Activated T-helper 2 cell treated with anti-CD3 and anti-CD28 coated beads, Interferon-gamma antibody, Interleukin-2, Interleukin-4, amounts not matched to agents 10 μg/mL and 5 μg/mL and 100 μg/mL, durations not matched to agents 14 hours and 24 hours and 36 hours (primary cell): ENCODE results near the gene AS3MT. TPM values are rescaled to one million over a fixed set of nuclear protein-coding genes. Genes with fewer than 3 reads are reported as not detected.
"Not testable (repeated sequence)": the region's sequence is repeated elsewhere in the genome, so short reads cannot be mapped to it uniquely, and the experiment has no call there.

Source experiments
- DNase-seq: peaks from one replicate; pipeline ENCODE4 v3.0.0; 2021; ENCODE audit warnings: low spot score
- H3K27ac Mint-ChIP-seq: one replicate; pipeline ENCODE4 v1.8.0; 2021; ENCODE audit warnings: mixed read lengths
- H3K27me3 Mint-ChIP-seq: one replicate; pipeline ENCODE4 v1.8.0; 2021; ENCODE audit warnings: low read depth, mixed read lengths
- H3K36me3 Mint-ChIP-seq: one replicate; pipeline ENCODE4 v1.8.0; 2021; ENCODE audit warnings: low read depth, mixed read lengths
- H3K4me1 Mint-ChIP-seq: one replicate; pipeline ENCODE4 v1.8.0; 2021; ENCODE audit warnings: low read depth, mixed read lengths
- H3K4me3 Mint-ChIP-seq: one replicate; pipeline ENCODE4 v1.8.0; 2021; ENCODE audit warnings: low read depth, mild to moderate bottlenecking, moderate library complexity, mixed read lengths
- H3K9me3 Mint-ChIP-seq: one replicate; pipeline ENCODE4 v1.8.0; 2021; ENCODE audit warnings: mixed read lengths
- intact Hi-C: fragments of 100-400 bp; cut with micrococcal nuclease; formaldehyde crosslinking; loops from one replicate; pipeline ENCODE4 v1.15.1; 2023
- total RNA-seq: library from RNA; stranded (reverse); gene quantifications from 2 replicates; pipeline ENCODE4 v1.2.3, GENCODE V29; 2022

The AS3MT gene
- total RNA-seq, 1 donor from 2014 or later, result 0.50 TPM

DNA sequence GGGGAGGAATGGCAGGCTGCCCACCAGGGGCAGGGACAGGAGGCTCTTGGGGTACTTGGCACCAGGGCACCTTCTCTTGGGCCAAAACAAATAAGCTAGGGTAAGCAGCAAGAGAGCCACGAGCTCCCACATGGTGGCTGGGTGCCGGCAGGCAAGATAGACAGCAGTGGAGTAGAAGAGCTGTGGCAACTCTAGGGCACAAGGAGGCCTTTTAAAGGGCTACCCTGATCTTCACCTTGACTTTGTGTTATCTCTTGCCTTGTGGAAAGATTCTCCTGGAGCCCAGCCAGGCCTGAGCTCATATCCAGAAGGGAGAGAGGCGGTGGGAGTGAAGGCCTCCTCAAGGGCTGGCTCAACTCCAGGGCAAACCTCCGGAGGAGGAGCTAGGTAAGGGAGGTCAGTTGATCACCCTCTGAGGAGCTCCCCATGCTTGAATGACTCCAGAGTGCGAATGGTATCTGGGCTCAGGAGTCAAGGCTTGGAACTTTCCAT lies 32.0 kb upstream of the AS3MT start, which contains the start of gene CYP17A1:
Gene CYP17A1, minus strand, starts transcription at position 184 of the 492 bp plus-strand sequence. Its CDS starts 52 bp downstream, at position 132.
- H3K9me3 Mint-ChIP-seq, result peaks cover 9% of the 10 kb centered on the region
- peaks cover 5% of the 10 kb centered on the region for H3K4me1 Mint-ChIP-seq
- H3K36me3 Mint-ChIP-seq, result no peaks in the 10 kb centered on the region
- peaks cover 15% of the 10 kb centered on the region for H3K27me3 Mint-ChIP-seq
- intact Hi-C loops, result loop anchor here (5.0 to 10.0 kb wide), 2 partner anchors 80 to 408 kb away; partner anchors contain the start of genes CNNM2 and RPEL1
- no peak for DNase-seq
- no peak within 1 kb of the TSS for H3K27ac Mint-ChIP-seq
- H3K4me3 Mint-ChIP-seq, result no peak within 1 kb of the TSS

- H3K27ac Mint-ChIP-seq, H3K9me3 Mint-ChIP-seq, H3K36me3 Mint-ChIP-seq, H3K4me1 Mint-ChIP-seq, H3K4me3 Mint-ChIP-seq, DNase-seq: not testable (repeated sequence)
- intact Hi-C loops, result loop anchor here (5.0 to 10.0 kb wide), 2 partner anchors 79 to 406 kb away; partner anchors contain the start of genes CNNM2 and RPEL1
- peaks cover 20% of the 10 kb centered on the region for H3K27me3 Mint-ChIP-seq
Observed at GRCh38 chr10:102838276-102838927, 30.9 kb upstream of the AS3MT start.

- Mint-ChIP-seq H3K27ac (no peak overlapping the region), H3K4me1 (no peaks in the 10 kb centered on the region), H3K27me3 (peaks cover 25% of the 10 kb centered on the region), H3K36me3 (no peaks in the 10 kb centered on the region), H3K4me3 (no peak overlapping the region), H3K9me3 (peaks cover 9% of the 10 kb centered on the region)
- no peak for DNase-seq
- intact Hi-C loops, result no loop called here
Observed at GRCh38 chr10:102841827-102842345, 27.4 kb upstream of the AS3MT start.

GRCh38 chr10:102843139-102843538 lies 26.1 kb upstream of the AS3MT start:
- H3K4me1 Mint-ChIP-seq, intact Hi-C loops, H3K36me3 Mint-ChIP-seq, H3K4me3 Mint-ChIP-seq, H3K27ac Mint-ChIP-seq, H3K9me3 Mint-ChIP-seq, DNase-seq: not testable (repeated sequence)
- peaks cover 20% of the 10 kb centered on the region for H3K27me3 Mint-ChIP-seq

DNA sequence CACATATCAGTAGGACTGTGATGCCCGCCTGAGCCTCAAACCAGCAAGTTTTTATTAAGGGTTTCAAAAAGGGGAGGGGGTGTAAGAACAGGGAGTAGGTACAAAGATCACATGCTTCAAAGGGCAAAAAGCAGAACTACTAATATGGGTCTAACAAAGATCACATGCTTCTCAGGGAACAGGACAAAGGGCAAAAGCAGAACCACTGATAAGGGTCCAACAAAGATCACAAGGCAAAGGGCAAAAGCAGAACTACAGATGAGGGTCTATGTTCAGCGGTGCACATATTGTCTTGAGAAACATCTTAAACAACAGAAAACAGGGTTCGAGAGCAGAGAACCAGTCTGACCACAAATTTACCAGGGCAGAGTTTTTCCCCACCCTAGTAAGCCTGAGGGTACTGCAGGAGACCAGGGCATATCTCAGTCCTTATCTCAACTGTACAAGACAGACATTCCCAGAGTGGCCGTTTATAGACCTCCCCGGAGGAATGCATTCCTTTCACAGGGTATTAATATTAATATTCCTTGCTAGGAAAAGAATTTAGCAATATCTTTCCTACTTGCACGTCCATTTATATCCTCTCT lies 25.0 kb upstream of the AS3MT start:
- DNase-seq, H3K4me3 Mint-ChIP-seq, H3K9me3 Mint-ChIP-seq, H3K36me3 Mint-ChIP-seq, H3K27ac Mint-ChIP-seq, H3K4me1 Mint-ChIP-seq, intact Hi-C loops: not testable (repeated sequence)
- H3K27me3 Mint-ChIP-seq, result peaks cover 16% of the 10 kb centered on the region

DNA sequence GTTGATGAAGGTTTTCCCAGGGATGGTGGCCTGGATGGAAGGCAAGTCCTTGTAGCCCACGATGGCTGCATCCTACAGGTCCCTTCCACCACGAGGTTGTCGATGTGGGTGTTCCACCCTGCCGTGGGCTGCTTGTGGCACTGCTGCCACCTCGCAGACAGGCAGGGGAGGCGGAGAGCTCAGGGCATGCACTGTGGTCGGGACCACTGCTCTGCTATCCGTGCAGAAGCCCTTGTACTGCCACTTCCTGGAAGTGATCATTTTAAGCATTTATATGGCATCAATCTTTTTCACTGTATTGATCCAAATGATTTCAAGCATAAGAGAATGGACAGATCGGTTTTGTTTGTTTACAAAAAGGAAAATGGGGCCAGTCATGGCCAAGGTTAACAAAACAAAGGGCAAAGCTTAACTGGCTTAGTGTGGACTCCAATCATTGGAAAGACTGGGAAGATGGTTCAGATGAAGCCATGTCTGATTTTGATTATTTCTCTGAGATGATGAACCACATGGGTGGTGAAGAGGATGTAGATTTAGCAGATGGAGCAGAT lies 23.8 kb upstream of the AS3MT start:
- no peak overlapping the region for H3K4me3 Mint-ChIP-seq

DNA sequence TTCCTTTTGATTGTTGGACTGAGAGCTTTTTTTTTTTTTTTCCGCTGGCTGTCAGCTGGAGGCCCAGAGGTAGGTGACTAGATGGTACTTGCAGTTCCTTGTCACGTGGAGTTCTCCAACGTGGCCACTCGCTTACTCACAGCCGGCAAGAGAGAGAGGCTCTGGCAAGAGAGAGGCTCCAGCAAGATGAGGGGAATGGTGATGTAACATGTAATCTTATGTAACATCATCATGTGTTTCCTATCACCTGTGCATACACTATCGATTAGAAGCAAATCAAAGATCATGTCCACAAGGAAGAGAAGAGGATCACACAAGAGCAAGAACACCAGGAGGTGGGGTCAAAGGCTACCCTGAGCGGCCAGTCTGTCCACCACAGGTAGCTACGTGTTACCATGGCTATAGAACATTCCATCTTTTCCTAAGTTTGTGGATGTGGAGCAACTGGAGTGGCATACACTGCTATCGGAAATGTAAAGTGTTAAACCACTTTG lies 19.2 kb upstream of the AS3MT start:
- no peak for DNase-seq
- no peaks in the 10 kb centered on the region for H3K9me3 Mint-ChIP-seq
- peaks cover 2% of the 10 kb centered on the region for H3K4me1 Mint-ChIP-seq
- no peak overlapping the region for H3K27ac Mint-ChIP-seq
- no peak overlapping the region for H3K4me3 Mint-ChIP-seq
- H3K36me3 Mint-ChIP-seq, result no peaks in the 10 kb centered on the region
- peaks cover 2% of the 10 kb centered on the region for H3K27me3 Mint-ChIP-seq
- intact Hi-C loops, result no loop called here

More for the DNA sequence above, 23.8 kb upstream of the AS3MT start:
- Mint-ChIP-seq H3K9me3 (no peaks in the 10 kb centered on the region), H3K36me3 (no peaks in the 10 kb centered on the region), H3K27ac (no peak overlapping the region), H3K27me3 (peaks cover 14% of the 10 kb centered on the region), H3K4me1 (no peaks in the 10 kb centered on the region)
- DNase-seq, result no peak
- intact Hi-C loops, result no loop called here

DNA sequence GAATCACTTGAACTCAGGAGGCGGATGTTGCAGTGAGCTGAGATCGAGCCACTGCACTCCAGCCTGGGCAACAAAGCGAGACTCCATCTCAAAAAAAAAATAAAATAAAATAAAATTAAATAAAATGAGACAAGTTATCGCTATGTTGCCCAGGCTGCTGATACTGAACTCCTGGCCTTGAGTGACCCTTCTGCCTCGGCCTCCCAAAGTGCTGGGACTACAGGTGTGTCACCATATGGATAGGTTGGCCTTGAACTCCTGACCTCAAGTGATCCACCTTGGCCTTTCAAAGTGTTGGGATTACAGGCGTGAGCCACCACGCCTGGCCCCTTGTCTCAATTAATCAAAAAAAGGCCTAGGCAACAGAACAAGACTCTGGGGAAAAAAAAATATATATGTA lies 16.0 kb upstream of the AS3MT start:
- H3K27ac Mint-ChIP-seq, intact Hi-C loops, H3K4me3 Mint-ChIP-seq, H3K9me3 Mint-ChIP-seq, H3K27me3 Mint-ChIP-seq, H3K36me3 Mint-ChIP-seq, DNase-seq: not testable (repeated sequence)
- H3K4me1 Mint-ChIP-seq, result peaks cover 16% of the 10 kb centered on the region

DNA sequence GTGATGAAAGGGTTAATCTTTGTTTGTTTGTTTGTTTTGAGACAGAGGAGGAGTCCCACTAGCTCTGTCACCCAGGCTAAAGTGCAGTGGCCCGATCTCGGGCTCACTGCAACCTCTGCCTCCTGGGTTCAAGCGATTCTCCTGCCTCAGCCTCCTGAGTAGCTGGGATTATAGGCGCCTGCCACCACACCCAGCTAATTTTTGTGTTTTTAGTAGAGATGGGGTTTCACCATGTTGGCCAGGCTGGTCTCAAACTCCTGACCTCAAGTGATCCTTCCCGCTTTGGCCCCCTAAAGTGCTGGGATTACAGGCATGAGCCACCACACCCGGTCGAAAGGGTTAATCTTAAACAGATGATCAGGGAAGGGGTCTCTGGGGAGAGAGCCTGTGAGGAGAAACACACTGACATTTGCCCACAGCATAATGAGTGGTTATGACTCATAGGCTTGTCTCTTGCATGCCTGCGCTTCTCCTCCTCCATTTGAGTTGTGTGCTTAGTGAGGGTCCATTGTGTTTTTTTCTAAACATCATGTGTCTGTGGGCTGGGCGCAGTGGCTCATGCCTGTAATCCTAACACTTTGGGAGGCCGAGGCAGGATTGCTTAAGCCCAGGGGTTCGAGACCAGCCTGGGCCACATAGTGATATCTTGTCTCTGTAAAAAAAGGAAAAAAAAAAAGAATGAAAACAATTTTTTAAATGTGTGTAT lies 13.4 kb upstream of the AS3MT start:
- H3K27me3 Mint-ChIP-seq, H3K9me3 Mint-ChIP-seq, H3K36me3 Mint-ChIP-seq, intact Hi-C loops, H3K27ac Mint-ChIP-seq, DNase-seq: not testable (repeated sequence)
- Mint-ChIP-seq H3K4me1 (peaks cover 16% of the 10 kb centered on the region), H3K4me3 (peak overlapping the region; percentile 41)

- peaks cover 16% of the 10 kb centered on the region for H3K4me1 Mint-ChIP-seq
- peaks cover 4% of the 10 kb centered on the region for H3K36me3 Mint-ChIP-seq
- no peak for DNase-seq
- H3K27ac Mint-ChIP-seq, result no peak overlapping the region
- no peaks in the 10 kb centered on the region for H3K9me3 Mint-ChIP-seq
- no peak overlapping the region for H3K4me3 Mint-ChIP-seq
- H3K27me3 Mint-ChIP-seq, result no peaks in the 10 kb centered on the region
- intact Hi-C loops, result no loop called here
Observed at GRCh38 chr10:102856758-102857424, 12.4 kb upstream of the AS3MT start.

DNA sequence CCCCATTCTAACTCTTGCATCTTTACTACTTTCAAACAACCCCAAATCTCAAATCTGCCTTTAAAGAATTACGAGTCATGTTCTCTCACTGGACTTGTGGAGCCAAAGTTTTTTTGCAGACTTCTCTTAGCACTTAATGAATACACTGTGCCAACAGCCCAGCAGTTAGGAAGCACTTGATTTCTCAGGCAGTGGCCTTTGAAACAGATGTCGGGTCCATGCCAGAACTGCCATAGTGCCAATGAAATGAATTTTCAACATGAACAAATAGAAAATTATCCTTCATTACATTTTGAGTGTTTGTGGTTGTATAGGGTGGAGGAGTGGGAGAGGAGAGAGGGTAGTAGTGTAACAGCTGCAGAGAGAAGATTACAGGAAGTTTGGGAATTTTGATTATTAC lies 9.4 kb upstream of the AS3MT start:
- H3K9me3 Mint-ChIP-seq, result no peaks in the 10 kb centered on the region
- H3K4me1 Mint-ChIP-seq, result peaks cover 15% of the 10 kb centered on the region
- intact Hi-C loops, result no loop called here
- no peak for DNase-seq
- no peaks in the 10 kb centered on the region for H3K27me3 Mint-ChIP-seq
- peaks cover 15% of the 10 kb centered on the region for H3K36me3 Mint-ChIP-seq
- H3K27ac Mint-ChIP-seq, result no peak overlapping the region
- no peak overlapping the region for H3K4me3 Mint-ChIP-seq

DNA sequence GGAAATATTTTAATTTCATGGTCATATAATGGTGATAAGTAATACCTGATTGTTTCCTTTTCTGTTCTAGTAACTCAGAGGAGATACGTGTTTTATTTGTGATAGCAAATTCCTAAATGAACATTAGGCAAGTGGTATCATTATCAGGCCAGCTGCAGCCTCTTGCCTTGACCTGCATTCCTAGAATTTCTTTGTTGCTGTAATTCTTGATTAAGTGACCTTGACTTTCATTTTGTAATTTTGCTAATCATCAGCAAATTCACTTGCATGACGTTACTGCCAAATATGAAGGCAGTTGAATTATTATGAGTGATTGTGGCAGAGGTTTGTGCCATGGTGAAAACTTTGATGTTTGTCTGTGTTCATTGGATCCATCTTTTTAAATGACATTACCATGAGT lies 5.6 kb upstream of the AS3MT start:
- Mint-ChIP-seq H3K4me1 (no peaks in the 10 kb centered on the region), H3K27ac (no peak overlapping the region), H3K4me3 (no peak overlapping the region), H3K9me3 (no peaks in the 10 kb centered on the region), H3K36me3 (peaks cover 15% of the 10 kb centered on the region), H3K27me3 (peaks cover under 1% of the 10 kb centered on the region)
- intact Hi-C loops, result no loop called here
- no peak for DNase-seq
